GM13977 (cell line): Measurements from ENCODE around the gene SCAP.

ENCODE experiments used
- DNase-seq: peaks from one replicate; pipeline ENCODE4 v3.0.0; 2012; ENCODE audit warnings: low spot score
- in situ Hi-C: fragments of 300-500 bp; cut with MboI; formaldehyde crosslinking; loops from one replicate; pipeline ENCODE4 v1.12.0; 2022; ENCODE audit warnings: low sequenced_read_pairs, low pct_unique_long_range_greater_than_20kb, mixed read lengths, inconsistent platforms; ENCODE audit not compliant: unreplicated experiment
- TF ChIP-seq, protein P1 (sequence below): IDR thresholded peaks from 2 replicates; pipeline ENCODE4 v1.5.1; 2012; ENCODE audit warnings: mild to moderate bottlenecking, control low read depth; ENCODE audit not compliant: insufficient read depth; ENCODE audit errors: extremely low read depth, missing control alignments

SCAP gene

DNA sequence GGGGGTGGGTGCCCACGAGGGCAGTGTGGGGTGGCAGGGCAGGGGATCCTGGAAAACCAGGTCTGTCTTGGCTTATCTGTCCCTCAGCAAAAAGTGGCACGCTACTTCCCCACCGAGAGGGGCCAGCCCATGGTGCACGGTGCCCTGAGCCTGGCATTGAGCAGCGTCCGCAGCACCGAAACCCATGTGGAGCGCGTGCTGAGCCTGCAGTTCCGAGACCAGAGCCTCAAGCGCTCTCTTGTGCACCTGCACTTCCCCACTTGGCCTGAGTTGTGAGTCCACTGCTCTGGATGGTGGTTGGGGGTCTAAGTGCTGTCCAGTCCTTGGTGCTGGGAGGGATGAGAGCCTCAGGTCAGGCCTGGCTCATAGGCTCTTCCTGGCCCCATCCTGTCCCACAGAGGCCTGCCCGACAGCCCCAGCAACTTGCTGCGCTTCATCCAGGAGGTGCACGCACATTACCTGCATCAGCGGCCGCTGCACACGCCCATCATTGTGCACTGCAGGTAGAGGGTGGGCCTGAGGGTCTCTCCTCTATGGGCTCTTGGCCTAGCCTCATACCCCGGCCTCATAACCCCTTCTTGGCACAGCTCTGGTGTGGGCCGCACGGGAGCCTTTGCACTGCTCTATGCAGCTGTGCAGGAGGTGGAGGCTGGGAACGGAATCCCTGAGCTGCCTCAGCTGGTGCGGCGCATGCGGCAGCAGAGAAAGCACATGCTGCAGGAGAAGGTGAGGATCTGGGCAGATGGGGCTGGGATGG is 63.9 kb downstream of the SCAP start:
- in situ Hi-C loops, result loop anchor here (25.0 kb wide), 1 partner anchor 375 kb away; the partner anchor contains the start of gene SMARCC1
- no peak for DNase-seq
- TF ChIP-seq, protein P1, sequence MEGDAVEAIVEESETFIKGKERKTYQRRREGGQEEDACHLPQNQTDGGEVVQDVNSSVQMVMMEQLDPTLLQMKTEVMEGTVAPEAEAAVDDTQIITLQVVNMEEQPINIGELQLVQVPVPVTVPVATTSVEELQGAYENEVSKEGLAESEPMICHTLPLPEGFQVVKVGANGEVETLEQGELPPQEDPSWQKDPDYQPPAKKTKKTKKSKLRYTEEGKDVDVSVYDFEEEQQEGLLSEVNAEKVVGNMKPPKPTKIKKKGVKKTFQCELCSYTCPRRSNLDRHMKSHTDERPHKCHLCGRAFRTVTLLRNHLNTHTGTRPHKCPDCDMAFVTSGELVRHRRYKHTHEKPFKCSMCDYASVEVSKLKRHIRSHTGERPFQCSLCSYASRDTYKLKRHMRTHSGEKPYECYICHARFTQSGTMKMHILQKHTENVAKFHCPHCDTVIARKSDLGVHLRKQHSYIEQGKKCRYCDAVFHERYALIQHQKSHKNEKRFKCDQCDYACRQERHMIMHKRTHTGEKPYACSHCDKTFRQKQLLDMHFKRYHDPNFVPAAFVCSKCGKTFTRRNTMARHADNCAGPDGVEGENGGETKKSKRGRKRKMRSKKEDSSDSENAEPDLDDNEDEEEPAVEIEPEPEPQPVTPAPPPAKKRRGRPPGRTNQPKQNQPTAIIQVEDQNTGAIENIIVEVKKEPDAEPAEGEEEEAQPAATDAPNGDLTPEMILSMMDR, result no peak

DNA sequence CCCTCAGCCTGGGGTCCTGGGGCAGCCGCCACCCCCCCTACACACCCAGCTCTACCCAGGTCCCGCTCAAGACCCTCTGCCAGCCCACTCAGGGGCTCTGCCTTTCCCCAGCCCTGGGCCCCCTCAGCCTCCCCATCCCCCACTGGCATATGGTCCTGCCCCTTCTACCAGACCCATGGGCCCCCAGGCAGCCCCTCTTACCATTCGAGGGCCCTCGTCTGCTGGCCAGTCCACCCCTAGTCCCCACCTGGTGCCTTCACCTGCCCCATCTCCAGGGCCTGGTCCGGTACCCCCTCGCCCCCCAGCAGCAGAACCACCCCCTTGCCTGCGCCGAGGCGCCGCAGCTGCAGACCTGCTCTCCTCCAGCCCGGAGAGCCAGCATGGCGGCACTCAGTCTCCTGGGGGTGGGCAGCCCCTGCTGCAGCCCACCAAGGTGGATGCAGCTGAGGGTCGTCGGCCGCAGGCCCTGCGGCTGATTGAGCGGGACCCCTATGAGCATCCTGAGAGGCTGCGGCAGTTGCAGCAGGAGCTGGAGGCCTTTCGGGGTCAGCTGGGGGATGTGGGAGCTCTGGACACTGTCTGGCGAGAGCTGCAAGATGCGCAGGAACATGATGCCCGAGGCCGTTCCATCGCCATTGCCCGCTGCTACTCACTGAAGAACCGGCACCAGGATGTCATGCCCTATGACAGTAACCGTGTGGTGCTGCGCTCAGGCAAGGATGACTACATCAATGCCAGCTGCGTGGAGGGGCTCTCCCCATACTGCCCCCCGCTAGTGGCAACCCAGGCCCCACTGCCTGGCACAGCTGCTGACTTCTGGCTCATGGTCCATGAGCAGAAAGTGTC is 64.7 kb downstream of the SCAP start:
- TF ChIP-seq, protein P1, result no peak
- no peak for DNase-seq
- in situ Hi-C loops, result loop anchor here (25.0 kb wide), 1 partner anchor 376 kb away; the partner anchor contains the start of gene SMARCC1

DNA sequence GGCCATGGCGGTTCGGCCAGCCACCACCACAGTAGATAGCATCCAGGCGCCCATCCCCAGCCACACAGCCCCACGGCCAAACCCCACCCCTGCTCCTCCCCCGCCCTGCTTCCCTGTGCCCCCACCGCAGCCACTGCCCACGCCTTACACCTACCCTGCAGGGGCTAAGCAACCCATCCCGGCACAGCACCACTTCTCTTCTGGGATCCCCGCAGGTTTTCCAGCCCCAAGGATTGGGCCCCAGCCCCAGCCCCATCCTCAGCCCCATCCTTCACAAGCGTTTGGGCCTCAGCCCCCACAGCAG is 65.4 kb downstream of the SCAP start:
- in situ Hi-C loops, result loop anchor here (25.0 kb wide), 1 partner anchor 377 kb away; the partner anchor contains the start of gene SMARCC1
- TF ChIP-seq, protein P1, result no peak
- no peak for DNase-seq

DNA sequence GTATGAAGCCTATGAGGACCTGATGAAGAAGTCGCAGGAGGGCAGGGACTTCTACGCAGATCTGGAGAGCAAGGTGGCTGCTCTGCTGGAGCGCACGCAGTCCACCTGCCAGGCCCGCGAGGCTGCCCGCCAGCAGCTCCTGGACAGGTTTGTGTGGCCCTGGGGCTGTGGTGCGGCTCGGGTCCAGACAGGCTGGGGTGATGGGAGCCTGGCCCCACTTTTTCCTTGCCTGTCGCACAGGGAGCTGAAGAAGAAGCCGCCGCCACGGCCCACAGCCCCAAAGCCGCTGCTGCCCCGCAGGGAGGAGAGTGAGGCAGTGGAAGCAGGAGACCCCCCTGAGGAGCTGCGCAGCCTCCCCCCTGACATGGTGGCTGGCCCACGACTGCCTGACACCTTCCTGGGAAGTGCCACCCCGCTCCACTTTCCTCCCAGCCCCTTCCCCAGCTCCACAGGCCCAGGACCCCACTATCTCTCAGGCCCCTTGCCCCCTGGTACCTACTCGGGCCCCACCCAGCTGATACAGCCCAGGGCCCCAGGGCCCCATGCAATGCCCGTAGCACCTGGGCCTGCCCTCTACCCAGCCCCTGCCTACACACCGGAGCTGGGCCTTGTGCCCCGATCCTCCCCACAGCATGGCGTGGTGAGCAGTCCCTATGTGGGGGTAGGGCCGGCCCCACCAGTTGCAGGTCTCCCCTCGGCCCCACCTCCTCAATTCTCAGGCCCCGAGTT is 65.9 kb downstream of the SCAP start:
- TF ChIP-seq, protein P1, result no peak
- in situ Hi-C loops, result loop anchor here (25.0 kb wide), 1 partner anchor 377 kb away; the partner anchor contains the start of gene SMARCC1
- peak; percentile 33 for DNase-seq

DNA sequence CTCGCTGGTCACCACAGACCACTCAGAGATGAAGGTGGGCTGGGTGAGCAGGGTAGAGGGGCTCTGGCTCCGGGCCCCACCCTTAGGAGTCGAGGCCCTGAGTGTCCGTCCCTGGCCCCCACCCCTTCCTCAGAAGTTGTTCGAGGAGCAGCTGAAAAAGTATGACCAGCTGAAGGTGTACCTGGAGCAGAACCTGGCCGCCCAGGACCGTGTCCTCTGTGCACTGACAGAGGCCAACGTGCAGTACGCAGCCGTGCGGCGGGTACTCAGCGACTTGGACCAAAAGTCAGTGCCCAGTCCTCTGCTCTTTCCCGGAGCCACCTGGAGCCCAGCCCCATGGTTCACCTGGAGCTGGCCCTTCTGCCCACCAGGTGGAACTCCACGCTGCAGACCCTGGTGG is 66.5 kb downstream of the SCAP start:
- DNase-seq, result no peak
- TF ChIP-seq, protein P1, result no peak
- in situ Hi-C loops, result loop anchor here (25.0 kb wide), 1 partner anchor 378 kb away; the partner anchor contains the start of gene SMARCC1

DNA sequence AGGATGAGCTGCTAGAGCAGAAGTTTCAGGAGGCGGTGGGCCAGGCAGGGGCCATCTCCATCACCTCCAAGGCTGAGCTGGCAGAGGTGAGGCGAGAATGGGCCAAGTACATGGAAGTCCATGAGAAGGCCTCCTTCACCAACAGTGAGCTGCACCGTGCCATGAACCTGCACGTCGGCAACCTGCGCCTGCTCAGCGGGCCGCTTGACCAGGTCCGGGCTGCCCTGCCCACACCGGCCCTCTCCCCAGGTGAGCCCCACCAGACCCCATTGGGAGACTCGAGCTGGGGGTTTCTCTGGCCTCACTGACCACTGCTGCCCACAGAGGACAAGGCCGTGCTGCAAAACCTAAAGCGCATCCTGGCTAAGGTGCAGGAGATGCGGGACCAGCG is 66.9 kb downstream of the SCAP start:
- TF ChIP-seq, protein P1, result no peak
- in situ Hi-C loops, result loop anchor here (25.0 kb wide), 1 partner anchor 378 kb away; the partner anchor contains the start of gene SMARCC1
- no peak for DNase-seq
